T1000 (cell line): ENCODE results near the gene C4orf36.
"Not testable (repeated sequence)": the region's sequence is repeated elsewhere in the genome, so short reads cannot be mapped to it uniquely, and the experiment has no call there.

Source experiments
- DNase-seq: peaks from one replicate; lab custom pipeline; 2025; ENCODE audit warnings: mixed read lengths; lab: John Stamatoyannopoulos, UW

The C4orf36 gene

DNA sequence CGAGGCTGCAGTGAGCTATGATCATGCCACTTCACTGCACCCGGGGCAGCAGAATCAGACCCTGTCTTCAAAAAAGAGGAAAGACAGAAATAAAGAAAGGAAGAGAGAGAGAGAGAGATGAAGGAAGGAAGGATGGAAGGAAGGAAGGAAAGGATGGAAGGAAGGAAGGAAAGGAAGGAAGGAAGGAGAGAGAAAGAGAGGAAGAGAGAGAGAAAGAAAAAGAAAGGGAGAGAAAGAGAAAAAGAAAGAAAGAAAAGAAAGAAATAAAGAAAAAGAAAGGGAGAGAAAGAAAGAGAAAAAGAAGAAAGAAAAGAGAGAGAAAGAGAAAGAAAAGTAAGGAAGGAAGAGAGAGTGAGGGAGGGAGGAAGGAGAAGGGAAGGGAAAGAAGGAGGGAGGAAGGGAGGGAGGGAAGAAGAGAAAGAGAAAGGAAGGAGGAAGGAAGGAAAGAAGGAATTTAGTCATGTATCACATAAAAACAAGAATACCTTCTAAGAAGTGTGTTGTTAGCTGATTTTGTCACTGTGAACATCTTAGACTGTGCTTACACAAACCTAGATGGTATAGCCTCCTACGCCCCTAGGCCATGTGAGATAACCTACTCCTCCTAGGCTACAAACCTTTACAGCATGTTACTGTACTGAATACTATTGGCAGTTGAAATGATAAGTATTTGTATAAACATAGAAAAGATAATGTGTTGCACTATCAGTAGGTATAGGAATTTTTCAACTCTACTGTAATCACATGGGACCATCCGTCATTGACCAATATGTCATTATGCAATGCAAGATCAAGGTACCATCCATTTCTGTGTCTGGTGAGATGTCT, 25.2 kb upstream of the C4orf36 start:
- no peak for DNase-seq

- no peak for DNase-seq
These were observed 24.2 kb upstream of the C4orf36 start for GRCh38 chr4:86916392-86916791.

DNA sequence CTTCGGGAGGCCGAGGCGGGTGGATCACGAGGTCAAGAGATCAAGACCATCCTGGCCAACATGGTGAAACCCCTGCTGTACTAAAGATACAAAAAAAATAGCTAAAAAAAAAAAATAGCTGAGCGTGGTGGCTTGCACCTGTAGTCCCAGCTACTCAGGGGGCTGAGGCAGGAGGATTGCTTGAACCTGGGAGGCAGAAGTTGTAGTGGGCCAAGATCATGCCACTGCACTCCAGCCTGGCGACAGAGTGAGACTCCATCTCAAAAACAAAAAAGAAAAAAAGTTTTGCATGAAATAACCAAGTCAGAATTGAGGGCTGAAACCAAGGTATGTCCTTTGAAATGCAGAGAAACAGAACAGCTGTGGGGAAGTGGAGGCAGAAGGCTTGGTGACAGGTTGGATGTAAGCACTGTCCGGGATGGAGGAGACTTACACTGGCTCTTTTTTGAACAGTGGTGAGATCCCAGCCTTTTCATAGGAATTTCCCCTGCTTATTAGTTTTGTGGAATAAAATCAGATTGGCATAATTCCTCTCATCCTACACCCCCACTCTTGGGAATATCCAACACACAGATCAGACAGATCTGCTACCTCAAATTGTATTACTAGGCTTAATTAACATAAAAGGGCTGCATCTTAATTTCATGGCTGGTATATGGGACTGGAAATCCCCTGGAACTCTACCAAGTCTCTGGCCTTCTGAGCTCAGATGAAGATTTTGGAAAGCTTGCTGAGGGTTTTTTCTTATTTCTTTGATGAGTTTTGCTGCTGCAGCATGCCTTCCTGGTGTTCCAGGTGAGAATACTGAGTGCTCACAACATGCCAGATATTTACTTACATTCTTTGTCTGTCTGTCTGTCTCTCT, 18.8 kb upstream of the C4orf36 start:
- no peak for DNase-seq

- DNase-seq = no peak
These were observed 18.1 kb upstream of the C4orf36 start for GRCh38 chr4:86910369-86910768.

- no peak for DNase-seq
These were observed 17.5 kb upstream of the C4orf36 start for GRCh38 chr4:86909546-86910295.

GRCh38 chr4:86908251-86908657, 16.0 kb upstream of the C4orf36 start:
- no peak for DNase-seq

DNA sequence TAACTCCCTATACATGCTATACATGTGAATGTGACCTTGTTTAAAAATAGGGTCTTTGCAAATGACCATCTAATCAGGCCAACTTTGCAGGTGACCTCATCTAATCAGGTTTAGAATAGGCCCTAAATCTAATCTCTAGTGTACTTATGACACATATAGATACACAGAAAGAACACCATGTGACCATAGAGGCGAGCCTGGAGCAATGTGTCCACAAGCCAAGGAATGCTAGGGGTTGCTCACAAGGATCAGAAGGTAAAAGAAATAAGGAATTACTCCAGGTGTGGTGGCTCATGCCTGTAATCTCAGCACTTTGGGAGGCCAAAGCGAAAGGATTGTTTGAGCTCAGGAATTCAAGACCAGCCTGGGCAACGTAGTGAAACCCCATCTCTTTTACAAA, 9.6 kb upstream of the C4orf36 start:
- DNase-seq = no peak

DNA sequence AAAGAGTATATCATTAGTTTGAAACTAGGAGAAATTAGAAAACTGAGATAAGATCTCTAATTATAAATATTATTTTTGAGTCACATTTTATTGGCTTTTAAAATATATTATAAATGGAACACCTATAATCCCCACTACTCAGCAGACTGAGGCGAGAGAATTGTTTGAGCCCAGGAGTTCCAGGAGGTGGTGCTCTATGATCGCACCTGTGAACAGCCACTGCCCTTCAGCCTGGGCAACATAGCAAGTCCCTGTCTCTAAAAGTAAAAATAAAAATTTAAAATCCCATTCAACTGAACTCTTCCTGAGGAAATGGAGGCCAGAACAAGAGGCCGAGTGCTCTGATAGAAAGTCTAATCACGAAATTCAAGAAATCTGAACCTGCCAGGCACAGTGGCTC, 6.3 kb upstream of the C4orf36 start:
- no peak for DNase-seq

DNA sequence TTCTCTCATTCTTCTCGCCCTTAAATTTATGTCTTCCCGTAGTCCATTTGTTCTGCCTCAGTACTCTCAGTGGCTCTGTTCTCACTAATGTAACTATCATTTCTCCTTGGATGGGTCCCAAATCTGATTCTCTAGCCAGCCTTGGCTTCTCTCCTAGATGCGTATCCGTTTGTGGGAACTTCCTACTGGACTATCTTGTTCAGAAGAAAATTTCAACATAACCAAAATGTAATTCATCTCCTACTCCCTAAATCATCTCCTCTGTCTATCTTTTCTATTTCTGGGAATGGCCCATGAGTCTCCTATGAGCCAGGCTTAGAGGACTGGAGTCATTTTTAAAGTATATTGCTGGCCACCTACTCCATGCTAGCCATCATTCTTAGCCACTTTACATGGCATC, 4.4 kb upstream of the C4orf36 start:
- DNase-seq = no peak

- DNase-seq = no peak
These were observed 3.7 kb upstream of the C4orf36 start for GRCh38 chr4:86895692-86896488.

- no peak for DNase-seq
These were observed 2.2 kb upstream of the C4orf36 start for GRCh38 chr4:86894455-86894854.

- no peak for DNase-seq
These were observed 914 bp upstream of the C4orf36 start for GRCh38 chr4:86893136-86893535.

- DNase-seq = no peak
These were observed 376 bp upstream of the C4orf36 start for GRCh38 chr4:86892636-86892960.

DNA sequence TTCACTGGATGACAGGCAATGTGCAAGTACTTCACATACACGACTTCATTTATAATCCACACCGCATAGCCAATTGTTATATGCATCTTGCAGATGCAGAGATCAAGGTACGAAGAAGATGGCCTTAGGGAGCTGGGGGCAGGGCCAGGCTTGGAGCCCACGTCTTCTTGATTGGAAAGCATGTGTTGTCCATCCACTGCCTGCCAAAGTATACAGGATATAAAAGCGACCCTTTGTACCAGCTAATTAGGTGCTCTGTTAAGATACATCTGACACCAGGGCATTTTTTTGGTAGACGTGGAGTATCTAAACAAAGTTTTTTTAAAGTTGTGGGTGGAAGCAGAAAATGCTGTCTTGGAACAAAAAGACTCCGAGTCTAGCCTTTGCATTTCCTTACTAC, 1.4 kb downstream of the C4orf36 start:
- DNase-seq = no peak

DNA sequence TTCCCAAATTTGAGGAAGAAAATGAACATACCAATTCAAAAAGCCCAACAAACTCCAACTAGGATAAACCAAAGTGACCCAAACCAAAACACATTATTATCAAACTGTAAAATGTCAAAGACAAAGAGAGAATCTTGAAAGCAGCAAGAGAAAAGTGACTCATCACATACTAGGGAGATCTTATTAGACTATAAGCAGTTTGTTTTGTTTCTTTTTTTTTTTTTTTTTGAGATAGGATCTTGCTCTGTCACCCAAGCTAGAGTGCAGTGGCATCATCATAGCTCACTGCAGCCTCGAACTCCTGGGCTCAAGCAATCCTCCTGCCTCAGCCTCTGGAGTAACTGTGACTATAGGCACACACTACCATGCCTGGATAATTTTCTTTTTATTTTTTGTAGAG, 12.6 kb downstream of the C4orf36 start:
- DNase-seq = no peak

DNA sequence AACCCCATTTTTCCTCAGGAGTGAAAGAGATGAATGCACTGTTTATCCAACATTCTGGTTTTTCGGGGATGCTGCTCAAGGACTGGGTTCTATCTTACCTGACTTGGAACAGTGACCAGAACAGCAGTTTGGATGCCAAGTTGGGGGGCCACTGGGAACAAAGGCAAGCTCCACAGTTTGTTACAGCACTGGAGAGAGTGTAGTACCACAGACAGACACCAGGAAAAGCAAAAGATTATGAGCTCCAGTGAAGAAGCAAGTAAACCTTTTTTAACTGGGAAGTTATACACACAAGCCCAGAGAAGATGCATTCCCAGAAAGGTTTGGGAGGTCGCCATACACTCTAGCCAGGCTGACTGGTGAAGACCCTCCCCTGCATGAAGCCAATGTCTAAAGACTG, 13.6 kb downstream of the C4orf36 start:
- no peak for DNase-seq

DNA sequence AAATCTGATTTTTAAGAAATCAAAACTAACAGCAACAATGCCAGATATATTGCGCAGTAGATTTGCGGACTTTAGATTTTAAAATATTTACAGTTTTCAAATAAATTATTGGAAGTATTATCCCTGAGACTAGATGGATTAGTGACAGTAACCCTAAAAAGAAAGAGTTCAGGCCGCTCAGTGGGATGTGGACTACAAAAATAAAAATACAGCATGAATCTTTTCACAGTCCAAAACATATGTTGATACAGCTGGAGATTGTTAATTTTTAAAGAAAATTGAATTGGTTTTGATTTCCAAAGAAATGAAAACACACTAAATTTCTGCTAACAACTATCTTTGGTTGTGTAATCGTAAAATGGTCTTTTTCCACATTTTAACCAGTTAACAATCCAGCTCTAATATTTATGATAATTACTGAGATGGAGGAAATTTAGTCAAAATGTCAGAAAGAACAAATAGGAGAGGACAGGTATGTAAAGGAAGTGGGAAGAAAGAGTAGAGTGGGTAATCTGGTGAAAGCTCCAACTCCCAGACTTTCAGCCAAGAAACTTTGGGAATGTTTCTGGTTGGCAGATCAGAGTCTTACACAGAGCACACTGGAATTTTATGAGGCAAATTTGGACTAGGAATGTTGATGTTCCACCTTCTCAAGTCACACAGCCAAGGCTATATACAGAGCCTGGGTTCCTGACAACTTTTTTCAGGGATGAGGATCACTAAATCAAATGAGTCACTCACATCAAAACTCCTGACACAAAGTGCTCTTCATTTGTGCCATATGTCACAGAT, 15.1 kb downstream of the C4orf36 start:
- no peak for DNase-seq

DNA sequence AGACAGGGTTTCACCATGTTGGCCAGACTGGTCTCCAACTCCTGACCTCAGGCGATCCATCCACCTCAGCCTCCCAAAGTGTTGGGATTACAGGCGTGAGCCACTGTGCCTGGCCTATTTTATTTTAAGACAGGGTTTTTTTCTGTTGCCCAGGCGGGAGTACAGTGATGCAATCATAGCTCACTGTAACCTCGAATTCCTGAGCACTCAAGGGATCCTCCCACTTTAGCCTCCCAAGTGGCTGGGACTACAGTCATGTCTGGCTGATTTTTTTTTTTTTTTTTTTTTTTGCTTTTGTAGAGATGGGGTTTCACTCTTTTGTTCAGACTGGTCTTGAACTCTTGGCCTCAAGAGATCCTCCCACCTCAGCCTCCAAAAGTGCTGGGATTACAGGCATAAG, 16.8 kb downstream of the C4orf36 start:
- DNase-seq = not testable (repeated sequence)

DNA sequence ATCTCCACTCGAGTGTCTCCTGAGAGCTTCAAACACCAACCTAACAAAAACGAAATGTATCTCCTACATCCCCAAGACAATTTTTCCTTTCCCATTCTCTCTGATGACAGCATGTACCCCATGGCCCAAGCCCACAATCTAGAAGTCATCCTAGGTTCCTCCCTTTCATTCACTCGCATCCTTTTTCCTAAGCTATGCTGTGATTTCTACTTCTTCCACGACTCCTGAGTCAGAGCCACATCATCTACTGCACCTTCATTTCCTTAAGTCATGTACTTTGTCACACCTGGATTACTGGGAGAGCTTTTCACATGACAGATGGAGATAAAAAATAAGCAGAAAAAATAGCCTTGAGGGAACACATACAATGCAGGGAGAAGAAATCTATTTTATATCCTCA, 20.1 kb downstream of the C4orf36 start:
- DNase-seq = no peak

GRCh38 chr4:86870442-86871069, 21.7 kb downstream of the C4orf36 start:
- no peak for DNase-seq
